ENCODE data around the gene REL.
"Not testable (repeated sequence)": the region's sequence is repeated elsewhere in the genome, so short reads cannot be mapped to it uniquely, and the experiment has no call there.

Gene REL

GRCh38 chr2:60868589-60869273 lies 12.6 kb upstream of the REL start:
- no peak for DNase-seq

- no peak for DNase-seq
These were observed 8.9 kb upstream of the REL start for GRCh38 chr2:60872510-60872928.

GRCh38 chr2:60873381-60873780 lies 8.0 kb upstream of the REL start:
- DNase-seq, result no peak

GRCh38 chr2:60875520-60875919 lies 5.9 kb upstream of the REL start:
- DNase-seq, result no peak

DNA sequence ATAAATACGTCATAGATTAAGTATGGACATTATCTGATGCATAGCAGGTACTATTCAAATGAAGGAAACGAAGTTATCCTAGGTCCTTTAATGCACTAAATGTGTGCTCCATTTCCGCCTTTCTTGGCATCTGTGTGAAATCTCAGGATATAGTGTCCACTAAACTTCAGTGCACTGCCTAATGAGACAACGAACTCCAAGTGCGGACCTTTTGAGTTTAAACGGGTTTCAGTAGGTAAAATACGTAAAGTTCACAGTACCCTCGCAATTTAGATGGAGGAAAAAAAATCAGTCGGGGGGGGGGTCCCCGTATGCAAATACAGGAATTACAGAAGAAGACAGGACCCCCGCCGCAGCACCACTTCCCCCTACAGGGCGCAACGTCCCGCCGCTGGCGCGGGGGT lies 729 bp upstream of the REL start:
- no peak for DNase-seq

DNA sequence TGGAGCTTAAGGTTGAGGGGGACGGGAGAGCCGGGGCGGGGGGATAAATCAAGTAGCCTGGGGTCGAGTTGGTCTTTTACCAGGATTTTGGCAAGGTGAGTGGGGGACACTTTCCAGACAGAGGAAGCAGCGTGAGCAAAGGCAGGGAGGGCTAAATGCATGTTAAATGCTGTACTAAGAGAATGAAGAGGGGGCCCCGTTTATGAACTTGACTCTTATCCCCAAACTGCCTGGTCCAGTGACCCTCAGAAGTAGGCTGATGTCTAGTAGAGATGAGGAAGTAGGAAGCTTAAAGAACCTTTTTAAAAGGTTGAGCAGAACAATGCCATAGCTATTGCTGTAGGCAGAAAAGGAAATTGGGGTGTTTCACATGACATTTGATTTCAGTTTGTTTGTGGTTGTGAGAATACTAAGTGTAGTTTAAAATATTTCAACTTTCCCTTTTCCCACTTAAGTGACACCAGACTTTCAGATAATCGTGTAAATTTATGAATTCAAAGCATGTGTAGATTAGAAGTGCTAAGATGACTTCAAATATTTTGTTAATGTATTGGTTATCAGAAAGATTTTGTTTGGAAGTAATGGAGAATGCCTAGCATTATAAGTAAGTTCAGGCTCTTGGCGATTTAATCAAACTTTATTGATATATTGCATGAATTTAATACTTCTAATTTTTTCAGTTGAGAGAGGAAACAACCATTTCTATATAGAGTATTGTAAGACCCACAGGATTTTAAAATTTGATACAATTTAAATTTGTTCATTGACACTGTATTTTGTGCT lies 1.8 kb downstream of the REL start:
- DNase-seq, result no peak

GRCh38 chr2:60883896-60884295 lies 2.5 kb downstream of the REL start:
- DNase-seq, result no peak

DNA sequence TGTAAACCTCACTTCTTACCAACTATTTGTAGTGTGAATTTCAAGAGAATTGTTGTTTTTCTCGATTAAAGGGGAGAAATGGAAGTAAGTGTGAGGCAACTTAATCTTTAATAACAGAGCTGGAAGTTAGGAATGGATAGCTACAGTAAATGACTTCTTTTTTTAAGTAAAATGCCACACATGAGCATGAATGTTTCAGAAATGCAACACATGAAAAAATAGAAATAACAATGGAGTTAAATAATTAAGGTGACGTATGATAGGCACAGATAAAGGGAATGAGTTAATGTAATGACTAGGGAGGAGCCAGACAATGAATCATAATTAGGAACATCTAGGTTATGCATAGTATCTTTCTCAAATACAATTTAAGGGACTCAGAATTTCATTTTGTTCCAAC lies 3.4 kb downstream of the REL start:
- no peak for DNase-seq

- no peak for DNase-seq
These were observed 4.3 kb downstream of the REL start for GRCh38 chr2:60885683-60886082.

GRCh38 chr2:60886991-60887390 lies 5.6 kb downstream of the REL start:
- DNase-seq, result no peak

DNA sequence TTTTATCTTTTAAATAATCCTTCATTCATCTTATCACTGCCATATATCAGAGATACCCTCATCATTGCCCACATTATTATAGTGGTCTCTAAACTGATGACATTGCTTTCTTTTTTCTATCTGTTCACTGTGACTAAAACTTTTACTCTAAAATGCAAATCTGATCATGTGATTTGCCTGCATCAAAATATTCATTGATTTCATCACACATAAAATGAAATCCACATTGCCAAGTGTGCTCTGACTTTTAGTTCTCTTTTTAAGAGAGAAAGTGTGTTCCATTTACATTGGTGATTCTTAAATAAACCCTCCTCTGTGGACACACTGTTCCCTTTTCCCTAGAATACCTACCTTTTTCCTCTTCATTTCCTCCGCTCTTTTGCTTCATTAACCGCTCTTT lies 7.5 kb downstream of the REL start:
- no peak for DNase-seq

GRCh38 chr2:60889581-60890392 lies 8.4 kb downstream of the REL start:
- DNase-seq, result not testable (repeated sequence)

GRCh38 chr2:60890393-60890707 lies 9.0 kb downstream of the REL start:
- DNase-seq, result no peak

GRCh38 chr2:60891180-60891579 lies 9.8 kb downstream of the REL start:
- no peak for DNase-seq

DNA sequence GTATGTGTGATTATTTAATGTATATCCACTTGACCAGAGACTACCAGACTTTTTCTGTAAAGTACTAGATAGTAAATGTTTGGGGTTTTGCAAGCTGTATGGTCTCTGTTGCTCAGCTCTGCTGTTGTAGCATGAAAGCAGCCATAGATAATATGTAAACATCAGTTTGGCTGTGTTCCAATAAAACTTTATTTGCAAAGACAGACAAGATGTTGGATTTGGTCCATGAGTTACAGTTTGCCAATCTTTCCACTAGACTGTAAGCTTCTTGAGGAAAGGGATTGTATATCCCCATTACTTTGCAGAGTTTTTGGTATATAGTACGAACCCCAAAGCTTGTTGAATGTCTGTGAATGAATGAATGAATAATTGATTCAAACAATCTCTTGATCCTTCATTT lies 17.2 kb downstream of the REL start:
- DNase-seq, result no peak

DNA sequence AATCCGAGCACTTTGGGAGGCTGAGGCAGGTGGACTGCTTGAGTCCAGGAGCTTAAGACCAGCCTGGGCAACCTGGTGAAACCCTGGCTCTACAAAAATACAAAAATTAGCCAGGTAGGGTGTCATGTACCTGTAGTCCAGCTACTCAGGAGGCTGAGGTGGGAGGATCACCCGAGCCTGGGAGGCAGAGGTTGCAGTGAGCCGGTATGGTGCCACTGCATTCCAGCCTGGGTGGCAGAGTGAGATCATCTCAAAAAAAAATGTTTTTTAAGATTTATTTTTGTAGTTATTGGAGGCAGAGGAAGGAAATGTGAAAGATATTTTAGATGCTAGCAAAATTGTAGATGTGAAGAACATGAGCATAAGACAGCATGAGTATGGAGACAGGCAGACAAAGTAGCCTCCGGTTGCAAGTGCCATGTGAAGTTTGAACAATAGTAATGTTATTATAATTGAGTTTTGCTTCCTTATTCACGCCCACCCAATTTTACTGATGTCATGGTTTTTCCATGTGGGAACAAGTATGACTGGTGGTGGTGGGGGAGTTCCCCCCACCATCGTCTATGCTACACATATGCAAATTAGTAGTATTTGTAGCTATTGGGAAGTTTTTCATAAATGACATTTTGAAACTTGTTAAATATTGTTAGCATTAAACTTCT lies 18.0 kb downstream of the REL start:
- peak; percentile 20 for DNase-seq

DNA sequence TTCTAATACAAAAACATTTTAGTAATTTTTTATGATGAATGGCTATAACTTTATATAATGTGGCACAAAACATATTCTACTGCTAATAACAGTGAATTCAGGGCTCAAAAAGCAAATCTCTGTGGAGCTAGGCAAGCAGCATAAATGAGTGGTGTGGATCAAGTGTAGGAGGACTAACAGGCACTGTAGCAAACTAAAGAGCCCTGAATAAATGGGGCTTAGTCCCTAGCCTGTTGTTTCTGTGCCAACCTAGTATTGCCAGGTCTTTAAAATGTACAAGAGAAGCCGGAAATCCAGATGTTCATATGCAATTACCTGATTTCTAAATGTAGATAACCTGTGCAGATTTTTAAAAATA lies 18.5 kb downstream of the REL start:
- no peak for DNase-seq

GRCh38 chr2:60901296-60901695 lies 19.9 kb downstream of the REL start:
- DNase-seq, result not testable (repeated sequence)

GRCh38 chr2:60905867-60906266 lies 24.5 kb downstream of the REL start:
- not testable (repeated sequence) for DNase-seq

DNA sequence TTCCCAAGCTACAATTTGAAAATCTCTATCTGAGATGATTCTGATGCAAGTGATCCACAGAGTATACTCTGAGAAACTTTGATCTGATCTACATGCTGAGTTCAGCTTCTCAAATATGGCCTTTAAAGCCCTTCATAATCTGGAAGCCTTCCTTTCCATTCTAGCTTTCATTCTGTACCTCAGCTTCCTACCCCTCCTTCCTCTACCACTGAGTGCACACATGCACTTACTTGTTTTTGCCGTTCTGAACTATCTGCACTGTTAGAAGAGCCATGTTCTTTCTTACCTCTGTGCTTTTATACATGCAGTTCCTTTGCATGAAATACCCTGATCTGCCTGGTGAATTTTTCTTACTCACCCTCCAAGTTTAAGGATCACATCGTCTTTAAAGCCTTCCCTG lies 25.0 kb downstream of the REL start:
- no peak for DNase-seq

DNA sequence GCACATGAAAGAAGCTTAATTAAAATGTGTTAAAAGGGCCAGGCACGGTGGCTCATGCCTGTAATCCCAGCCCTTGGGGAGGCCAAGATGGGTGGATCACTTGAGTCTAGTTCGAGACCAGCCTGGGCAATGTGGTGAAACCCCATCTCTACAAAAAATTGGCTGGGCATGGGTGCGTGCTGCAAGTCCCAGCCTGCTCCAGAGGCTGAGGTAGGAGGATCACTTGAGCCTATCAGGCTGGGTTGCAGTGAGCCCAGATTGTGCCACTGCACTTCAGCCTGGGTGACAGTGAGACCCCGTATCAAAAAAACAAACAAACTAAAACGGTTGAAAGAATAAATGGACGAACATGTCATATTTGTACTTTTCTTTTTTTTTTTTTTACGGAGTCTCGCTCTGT lies 26.0 kb downstream of the REL start:
- no peak for DNase-seq

- no peak for DNase-seq
These were observed 44.8 kb downstream of the REL start for GRCh38 chr2:60925994-60926740.

All from stimulated activated naive CD4-positive, alpha-beta T cell treated with Interleukin-2 at 50 U/mL for 16 hours (primary cell).